ENCODE measurements around the gene PMF1. TPM values are rescaled to one million over a fixed set of nuclear protein-coding genes. Genes with fewer than 3 reads are reported as not detected.

PMF1 gene
- total and polyA plus RNA-seq, 2 donors (not counting 3 experiments of a cell fraction or from before 2014, with no cell fraction given): 58.4 to 134 TPM

- no peaks in the 10 kb centered on the region for H3K36me3 ChIP-seq (ENCODE audit: control insufficient read depth in 2 of 2, extremely low read depth in 1 of 2, insufficient read depth in 2 of 2, low read length in 2 of 2)
- dilution Hi-C loops (cut with MboI; ENCODE audit: extremely low pct_ligation_motif_present, low sequenced_read_pairs): no loop called here
- H3K27ac ChIP-seq (ENCODE audit: insufficient read depth, low read depth, low read length): no peak overlapping the region
- DNase-seq (ENCODE audit: low read depth, low spot score) (no peak), FAIRE-seq (no peak)
- ChIA-PET POLR2A (no interaction called here), CTCF (interaction anchor here (1.1 to 2.6 kb wide), 3 partner anchors 20 to 52 kb away, joined by 3 to 7 read pairs (median 3); partner anchors contain the start of gene SLC25A44)
- no peaks in the 10 kb centered on the region for H3K9me1 ChIP-seq (replicated peaks; ENCODE audit: control insufficient read depth, extremely low read depth, insufficient read depth, low read length)
- intact Hi-C loops (cut with micrococcal nuclease): no loop called here
- no peaks in the 10 kb centered on the region for H3K27me3 ChIP-seq (ENCODE audit: control insufficient read depth in 2 of 2, insufficient read depth in 2 of 2, low read length in 2 of 2)
- no peaks in the 10 kb centered on the region for H3K9me3 ChIP-seq (replicated peaks; ENCODE audit: control insufficient read depth, insufficient read depth, low read length)
- no peak overlapping the region for H3K4me2 ChIP-seq (ENCODE audit: insufficient read depth, low read length)
- no peak overlapping the region for H2AFZ ChIP-seq (ENCODE audit: low read depth, low read length)
- H3K4me1 ChIP-seq (ENCODE audit: control insufficient read depth, extremely low read depth, insufficient read depth, low read length): no peaks in the 10 kb centered on the region
- no peak overlapping the region for H3K4me3 ChIP-seq (replicated peaks in 1 of 3; ENCODE audit: insufficient read depth in 1 of 3, low read depth in 1 of 3, low read length in 3 of 3)
- no peaks in the 10 kb centered on the region for H3K79me2 ChIP-seq (ENCODE audit: control insufficient read depth, insufficient read depth, low read length)
- BruUV-seq (replicated peaks): no TSS peak
- H3K9ac ChIP-seq (replicated peaks; ENCODE audit: extremely low read depth, insufficient read depth, low read length): no peak overlapping the region
- TF ChIP-seq POLR2A (IDR thresholded peaks at IDR 0.05; ENCODE audit: low read depth, low read length) (no peak), EZH2 (IDR thresholded peaks at IDR 0.05; ENCODE audit: borderline replicate concordance, low read depth, low read length, severe bottlenecking) (no peak), POLR2AphosphoS5 (IDR thresholded peaks at IDR 0.05; ENCODE audit: insufficient read depth, low read depth, low read length) (no peak), CTCF (IDR thresholded peaks at IDR 0.05; ENCODE audit: extremely low read depth in 1 of 2, insufficient read depth in 1 of 2, low read depth in 1 of 2, low read length in 2 of 2) (no peak), MAX (IDR thresholded peaks at IDR 0.05; ENCODE audit: insufficient read depth, insufficient read length) (no peak), FOS (IDR thresholded peaks at IDR 0.05; ENCODE audit: borderline replicate concordance, insufficient read depth, low read length) (no peak), JUN (IDR thresholded peaks at IDR 0.05; ENCODE audit: borderline replicate concordance, insufficient read depth, insufficient read length, low read depth) (no peak), GATA2 (IDR thresholded peaks at IDR 0.05; ENCODE audit: insufficient read depth, insufficient read length, low read depth, low read length) (no peak)
- H4K20me1 ChIP-seq (replicated peaks; ENCODE audit: control insufficient read depth, extremely low read depth, insufficient read depth, low read length): no peaks in the 10 kb centered on the region
These were observed 39.9 kb upstream of the PMF1 start for GRCh38 chr1:156172696-156173470.

All from endothelial cell of umbilical vein (primary cell).